NB4 (cell line): ENCODE results near the gene SFXN2.
A peak's percentile ranks its signal among the peaks of the same experiment; 100 is the strongest.
"Not testable (repeated sequence)": the region's sequence is repeated elsewhere in the genome, so short reads cannot be mapped to it uniquely, and the experiment has no call there.

Experiments
- DNase-seq: peaks from one replicate; pipeline ENCODE4 v3.0.0; 2010; ENCODE audit warnings: low read depth
- H3K4me3 ChIP-seq: one replicate; pipeline ENCODE4 v1.5.1; 2011; ENCODE audit warnings: mild to moderate bottlenecking, low read depth, low read length, moderate library complexity
- MYC ChIP-seq: IDR thresholded peaks from 2 replicates; pipeline ENCODE4 v1.6.1; 2011; ENCODE audit warnings: low read depth, low read length
- POLR2A ChIP-seq: IDR thresholded peaks from 2 replicates; pipeline ENCODE4 v1.6.1; 2011; ENCODE audit warnings: mild to moderate bottlenecking; ENCODE audit not compliant: insufficient read length; ENCODE audit errors: extremely low read depth
- TF ChIP-seq, protein P1 (sequence below): IDR thresholded peaks from 2 replicates; pipeline ENCODE4 v1.6.1; 2011; ENCODE audit warnings: low read depth, low read length
- TF ChIP-seq, protein P2 (sequence below): IDR thresholded peaks from one replicate; pipeline ENCODE4 v1.5.1; 2012; ENCODE audit warnings: low read depth, low read length

The SFXN2 gene, protein sequence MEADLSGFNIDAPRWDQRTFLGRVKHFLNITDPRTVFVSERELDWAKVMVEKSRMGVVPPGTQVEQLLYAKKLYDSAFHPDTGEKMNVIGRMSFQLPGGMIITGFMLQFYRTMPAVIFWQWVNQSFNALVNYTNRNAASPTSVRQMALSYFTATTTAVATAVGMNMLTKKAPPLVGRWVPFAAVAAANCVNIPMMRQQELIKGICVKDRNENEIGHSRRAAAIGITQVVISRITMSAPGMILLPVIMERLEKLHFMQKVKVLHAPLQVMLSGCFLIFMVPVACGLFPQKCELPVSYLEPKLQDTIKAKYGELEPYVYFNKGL

DNA sequence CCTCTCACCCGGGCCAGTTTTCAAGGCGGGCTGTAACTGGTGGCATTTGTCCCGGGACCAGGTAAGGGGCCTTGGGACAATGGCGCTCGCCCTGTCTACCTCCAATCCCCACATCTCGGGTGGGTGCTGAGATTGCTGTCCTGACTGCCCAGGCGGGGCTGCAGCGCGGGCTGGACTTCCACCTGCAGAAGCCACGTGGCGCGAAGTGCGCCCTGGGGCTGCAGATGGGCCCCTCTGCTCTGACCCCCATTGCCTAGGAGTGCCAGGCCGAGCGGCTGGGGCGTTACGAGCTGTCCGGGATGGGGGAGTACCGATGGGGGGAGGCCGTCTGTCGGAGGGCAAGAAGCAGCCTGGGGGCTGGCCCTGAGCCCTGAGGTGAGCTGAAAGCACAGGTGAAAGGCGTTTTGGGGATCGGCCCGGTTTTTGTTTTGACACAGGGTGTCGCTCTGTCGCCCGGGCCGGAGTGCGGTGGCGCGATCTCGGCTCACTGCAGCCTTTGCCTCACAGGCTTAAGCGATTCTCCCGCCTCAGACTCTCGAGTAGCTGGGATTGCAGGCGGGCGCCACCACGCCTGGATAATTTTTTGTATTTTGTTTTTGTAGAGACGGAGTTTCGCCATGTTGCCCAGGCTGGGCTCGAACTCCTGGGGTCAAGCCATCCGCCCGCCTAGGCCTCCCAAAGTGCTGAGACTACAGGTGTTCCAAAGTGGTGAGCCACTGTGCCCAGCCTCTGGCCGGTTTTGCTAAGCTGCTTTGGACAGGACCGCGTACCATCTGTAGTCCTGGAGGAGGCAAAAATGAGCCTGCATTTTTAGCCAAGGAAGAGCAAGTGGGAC, at the start of gene SFXN2:
TSS of gene SFXN2 (plus strand) at position 16 of the 835 bp plus-strand sequence. CDS start 12,001 bp downstream, outside the sequence.
- peak; percentile 95 for TF ChIP-seq MYC
- peak; percentile 86 for TF ChIP-seq POLR2A
- TF ChIP-seq, protein P1, sequence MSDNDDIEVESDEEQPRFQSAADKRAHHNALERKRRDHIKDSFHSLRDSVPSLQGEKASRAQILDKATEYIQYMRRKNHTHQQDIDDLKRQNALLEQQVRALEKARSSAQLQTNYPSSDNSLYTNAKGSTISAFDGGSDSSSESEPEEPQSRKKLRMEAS: peak; percentile 88
- TF ChIP-seq, protein P2, sequence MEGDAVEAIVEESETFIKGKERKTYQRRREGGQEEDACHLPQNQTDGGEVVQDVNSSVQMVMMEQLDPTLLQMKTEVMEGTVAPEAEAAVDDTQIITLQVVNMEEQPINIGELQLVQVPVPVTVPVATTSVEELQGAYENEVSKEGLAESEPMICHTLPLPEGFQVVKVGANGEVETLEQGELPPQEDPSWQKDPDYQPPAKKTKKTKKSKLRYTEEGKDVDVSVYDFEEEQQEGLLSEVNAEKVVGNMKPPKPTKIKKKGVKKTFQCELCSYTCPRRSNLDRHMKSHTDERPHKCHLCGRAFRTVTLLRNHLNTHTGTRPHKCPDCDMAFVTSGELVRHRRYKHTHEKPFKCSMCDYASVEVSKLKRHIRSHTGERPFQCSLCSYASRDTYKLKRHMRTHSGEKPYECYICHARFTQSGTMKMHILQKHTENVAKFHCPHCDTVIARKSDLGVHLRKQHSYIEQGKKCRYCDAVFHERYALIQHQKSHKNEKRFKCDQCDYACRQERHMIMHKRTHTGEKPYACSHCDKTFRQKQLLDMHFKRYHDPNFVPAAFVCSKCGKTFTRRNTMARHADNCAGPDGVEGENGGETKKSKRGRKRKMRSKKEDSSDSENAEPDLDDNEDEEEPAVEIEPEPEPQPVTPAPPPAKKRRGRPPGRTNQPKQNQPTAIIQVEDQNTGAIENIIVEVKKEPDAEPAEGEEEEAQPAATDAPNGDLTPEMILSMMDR: peak; percentile 40
- peak within 1 kb of the TSS; percentile 84 for H3K4me3 ChIP-seq
- peak; percentile 77 for DNase-seq

DNA sequence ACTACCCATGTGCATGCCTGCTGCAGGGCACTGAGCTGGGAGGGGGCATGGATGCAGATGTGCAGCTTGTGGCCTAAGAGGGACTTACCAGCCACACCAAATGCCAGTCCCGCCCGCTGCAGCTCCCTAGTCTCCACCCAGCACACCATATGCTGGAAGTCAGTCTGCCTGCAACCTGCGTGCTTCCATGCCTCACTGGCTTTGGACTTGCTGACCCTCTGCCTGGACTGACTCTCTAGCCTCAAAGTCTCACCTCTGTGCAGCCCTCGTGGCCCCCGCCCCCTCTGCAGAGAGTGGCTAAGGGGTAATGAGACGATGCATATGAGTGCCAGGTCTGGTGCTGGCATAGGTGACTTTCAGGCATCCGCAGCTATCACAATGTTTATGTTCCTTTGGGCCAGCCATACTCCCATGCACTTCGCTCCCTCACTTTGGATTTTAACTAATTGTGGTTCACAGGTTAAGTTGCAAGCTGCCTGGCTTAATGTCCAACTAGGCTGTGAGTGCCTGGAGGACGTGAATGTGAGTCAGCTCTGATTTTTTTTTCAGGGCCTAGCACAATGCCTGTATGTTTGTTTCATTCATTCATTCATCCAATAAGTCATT, 48.4 kb upstream of the SFXN2 start:
- no peak for DNase-seq
- H3K4me3 ChIP-seq: no peak overlapping the region
- TF ChIP-seq, protein P1: no peak
- TF ChIP-seq, protein P2: no peak
- TF ChIP-seq MYC: no peak
- TF ChIP-seq POLR2A: no peak

DNA sequence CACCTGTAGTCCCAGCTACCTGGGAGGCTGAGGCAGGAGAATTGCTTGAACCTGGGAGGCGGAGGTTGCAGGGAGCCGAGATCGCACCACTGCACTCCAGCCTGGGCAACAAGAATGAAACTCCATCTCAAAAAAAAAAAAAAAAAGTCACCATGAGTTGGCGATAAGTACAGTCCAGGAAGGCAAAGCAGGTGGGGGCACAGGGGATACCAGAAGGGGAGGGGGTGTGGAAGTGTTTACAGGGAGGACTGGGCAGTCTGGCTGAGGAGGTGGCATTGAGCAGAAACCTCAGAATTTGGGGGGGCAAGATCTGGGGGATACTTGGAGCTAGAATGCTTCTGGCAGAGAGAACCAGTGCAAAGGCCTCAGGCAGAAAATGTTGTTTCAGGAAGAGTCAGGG, 47.0 kb upstream of the SFXN2 start:
- H3K4me3 ChIP-seq, DNase-seq: not testable (repeated sequence)

DNA sequence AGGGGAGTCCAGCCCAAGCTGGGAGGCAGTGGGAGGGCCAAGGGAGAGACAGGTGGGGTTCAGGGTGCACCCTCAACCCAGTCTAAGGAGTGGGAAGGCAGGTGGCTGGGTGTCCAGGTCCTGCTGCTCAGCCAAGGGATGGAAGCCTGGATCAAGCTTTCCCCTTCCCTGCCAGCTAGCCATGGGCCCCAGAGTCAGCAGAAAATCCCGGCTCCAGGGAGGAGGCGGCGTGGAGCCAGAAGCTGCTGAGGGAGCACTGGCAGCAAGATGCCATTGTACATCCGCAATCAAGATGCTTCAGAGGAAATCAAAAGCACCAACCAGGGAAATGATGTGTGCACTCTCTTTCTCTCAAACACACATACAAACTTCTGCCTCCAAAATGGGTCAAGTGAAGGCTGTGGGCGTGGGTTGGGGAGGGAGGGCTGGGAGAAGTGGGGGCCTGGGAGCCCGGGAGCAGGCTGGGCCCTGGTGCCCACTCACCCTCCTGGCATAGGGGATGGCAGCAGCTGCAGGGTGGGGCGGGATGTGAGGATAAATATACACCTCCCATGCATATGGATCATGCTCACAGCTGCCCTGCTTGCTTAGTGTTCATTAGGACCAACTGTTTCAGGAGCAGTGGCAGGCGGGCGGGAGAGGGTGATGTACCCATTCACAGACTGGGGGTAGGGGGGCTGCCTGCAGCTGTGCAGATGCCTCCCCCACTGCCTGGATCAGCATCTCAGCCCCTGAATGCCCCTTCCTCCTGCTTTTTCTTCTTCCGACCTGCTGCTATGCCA, 45.9 kb upstream of the SFXN2 start:
- no peak overlapping the region for H3K4me3 ChIP-seq
- no peak for TF ChIP-seq MYC
- TF ChIP-seq, protein P2: no peak
- no peak for TF ChIP-seq POLR2A
- TF ChIP-seq, protein P1: no peak
- no peak for DNase-seq

DNA sequence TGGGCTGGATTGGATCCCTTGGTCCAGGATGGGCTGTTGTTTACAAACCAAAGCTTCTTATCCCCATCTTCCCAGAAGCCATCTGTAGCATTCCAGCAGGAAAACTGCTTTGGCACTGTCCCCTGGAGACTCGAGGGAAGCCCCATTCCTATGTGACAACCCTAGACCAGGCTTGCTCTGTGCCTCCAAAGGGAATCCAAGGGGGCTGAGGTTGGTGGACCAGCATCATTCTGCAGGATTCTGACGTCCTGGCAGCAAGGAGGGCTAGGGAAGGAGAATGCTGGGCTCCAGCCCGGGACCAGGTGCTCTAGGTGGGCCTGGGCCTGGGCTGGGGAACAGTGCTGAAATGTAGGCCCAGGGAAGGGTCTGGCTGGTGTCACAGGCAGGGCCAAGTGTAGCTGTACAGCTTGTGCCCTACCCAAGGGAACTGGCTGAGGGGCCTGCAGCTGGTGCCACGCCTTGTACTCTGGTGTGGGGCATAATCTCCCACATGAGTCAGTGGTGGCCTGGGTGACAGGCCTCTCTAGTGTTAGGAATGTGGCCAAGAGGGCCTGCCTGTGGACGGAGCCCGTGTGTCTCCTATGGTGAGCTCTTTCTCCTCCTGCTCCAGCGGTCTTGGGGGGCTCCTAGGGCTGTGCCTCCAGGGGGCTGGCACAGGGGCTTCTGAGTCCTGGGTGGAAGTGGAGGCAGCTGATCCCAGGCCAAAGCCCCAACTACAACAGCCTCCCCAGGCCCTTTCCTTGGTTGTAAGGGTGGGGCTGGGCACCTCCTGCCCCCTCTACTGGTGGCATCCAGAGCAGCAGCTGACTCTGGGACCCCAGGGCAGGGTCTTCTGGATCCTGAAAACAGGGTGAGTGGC, 45.0 kb upstream of the SFXN2 start:
- TF ChIP-seq MYC (no peak), POLR2A (no peak)
- TF ChIP-seq, protein P1: no peak
- TF ChIP-seq, protein P2: peak; percentile 63
- no peak for DNase-seq
- H3K4me3 ChIP-seq: no peak overlapping the region
